ENCODE data around the gene PHGDH. TPM values are rescaled to one million over a fixed set of nuclear protein-coding genes. Genes with fewer than 3 reads are reported as not detected.

PHGDH gene
- total and polyA plus RNA-seq, 2 of the 13 experiments (the other 11 are each of a cell fraction or from before 2014, with no cell fraction given), result 95.8 to 133 TPM

DNA sequence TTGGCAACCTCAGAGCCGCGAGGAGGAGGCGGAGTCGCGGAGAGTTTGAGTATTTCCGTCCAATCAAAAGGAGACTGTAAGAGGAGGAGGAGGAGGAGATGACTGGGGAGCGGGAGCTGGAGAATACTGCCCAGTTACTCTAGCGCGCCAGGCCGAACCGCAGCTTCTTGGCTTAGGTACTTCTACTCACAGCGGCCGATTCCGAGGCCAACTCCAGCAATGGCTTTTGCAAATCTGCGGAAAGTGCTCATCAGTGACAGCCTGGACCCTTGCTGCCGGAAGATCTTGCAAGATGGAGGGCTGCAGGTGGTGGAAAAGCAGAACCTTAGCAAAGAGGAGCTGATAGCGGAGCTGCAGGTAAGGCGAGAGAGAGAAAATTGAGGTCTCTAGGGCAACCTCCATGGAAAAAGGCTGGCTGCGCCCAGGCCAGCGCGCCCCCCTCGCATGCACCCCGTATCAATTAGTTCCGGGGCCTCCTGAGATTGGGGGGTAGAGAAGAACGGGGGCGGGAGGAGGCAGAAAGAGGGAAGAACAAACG is at the start of gene PHGDH (continued):
- TF ChIP-seq PITX1 (CRISPR knock-in tag; IDR thresholded peaks at IDR 0.05) (no peak), ZKSCAN8 (CRISPR knock-in tag; IDR thresholded peaks at IDR 0.05; ENCODE audit: borderline replicate concordance) (no peak), MEIS1 (CRISPR knock-in tag; IDR thresholded peaks at IDR 0.05; ENCODE audit: borderline replicate concordance) (no peak), HNRNPLL (IDR thresholded peaks at IDR 0.05; ENCODE audit: low read depth, low read length, poor library complexity, severe bottlenecking) (peak; percentile 18), ZNF552 (CRISPR knock-in tag; IDR thresholded peaks at IDR 0.05; ENCODE audit: borderline replicate concordance) (no peak), ZNF850 (CRISPR knock-in tag; conservative IDR thresholded peaks at IDR 0.05) (no peak), NR1H2 (CRISPR knock-in tag; IDR thresholded peaks at IDR 0.05; ENCODE audit: borderline replicate concordance, low read depth) (no peak), ZNF891 (CRISPR knock-in tag; IDR thresholded peaks at IDR 0.05) (no peak), POLR2G (IDR thresholded peaks at IDR 0.05; ENCODE audit: low read depth, low read length) (peak; percentile 94), SALL2 (CRISPR knock-in tag; IDR thresholded peaks at IDR 0.05) (no peak; the same call in 1 of the 2 replicates), SNAI1 (CRISPR knock-in tag; IDR thresholded peaks at IDR 0.05; ENCODE audit: borderline replicate concordance) (no peak), NR3C1 (CRISPR knock-in tag; IDR thresholded peaks at IDR 0.05) (no peak), GATAD1 (CRISPR knock-in tag; IDR thresholded peaks at IDR 0.05) (no peak), ZNF83 (CRISPR knock-in tag; IDR thresholded peaks at IDR 0.05; ENCODE audit: borderline replicate concordance) (no peak), STAT5B (CRISPR knock-in tag; IDR thresholded peaks at IDR 0.05) (no peak), ZMYM4 (CRISPR knock-in tag; IDR thresholded peaks at IDR 0.05) (no peak; the same call in 1 of the 2 replicates), TCF12 (IDR thresholded peaks at IDR 0.05) (no peak), TCF12 (CRISPR knock-in tag; IDR thresholded peaks at IDR 0.05) (no peak), MYC (CRISPR knock-in tag; IDR thresholded peaks at IDR 0.05; ENCODE audit: borderline replicate concordance) (no peak), ZFP41 (CRISPR knock-in tag; IDR thresholded peaks at IDR 0.05; ENCODE audit: borderline replicate concordance) (no peak), POLR2AphosphoS2 (IDR thresholded peaks at IDR 0.05; ENCODE audit: low read depth, low read length) (no peak), GLI4 (CRISPR knock-in tag; IDR thresholded peaks at IDR 0.05; ENCODE audit: borderline replicate concordance) (no peak)
- TF ChIP-seq, protein P1, sequence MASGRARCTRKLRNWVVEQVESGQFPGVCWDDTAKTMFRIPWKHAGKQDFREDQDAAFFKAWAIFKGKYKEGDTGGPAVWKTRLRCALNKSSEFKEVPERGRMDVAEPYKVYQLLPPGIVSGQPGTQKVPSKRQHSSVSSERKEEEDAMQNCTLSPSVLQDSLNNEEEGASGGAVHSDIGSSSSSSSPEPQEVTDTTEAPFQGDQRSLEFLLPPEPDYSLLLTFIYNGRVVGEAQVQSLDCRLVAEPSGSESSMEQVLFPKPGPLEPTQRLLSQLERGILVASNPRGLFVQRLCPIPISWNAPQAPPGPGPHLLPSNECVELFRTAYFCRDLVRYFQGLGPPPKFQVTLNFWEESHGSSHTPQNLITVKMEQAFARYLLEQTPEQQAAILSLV (CRISPR knock-in tag; IDR thresholded peaks at IDR 0.05; ENCODE audit: borderline replicate concordance), result no peak
- TF ChIP-seq, protein P2, sequence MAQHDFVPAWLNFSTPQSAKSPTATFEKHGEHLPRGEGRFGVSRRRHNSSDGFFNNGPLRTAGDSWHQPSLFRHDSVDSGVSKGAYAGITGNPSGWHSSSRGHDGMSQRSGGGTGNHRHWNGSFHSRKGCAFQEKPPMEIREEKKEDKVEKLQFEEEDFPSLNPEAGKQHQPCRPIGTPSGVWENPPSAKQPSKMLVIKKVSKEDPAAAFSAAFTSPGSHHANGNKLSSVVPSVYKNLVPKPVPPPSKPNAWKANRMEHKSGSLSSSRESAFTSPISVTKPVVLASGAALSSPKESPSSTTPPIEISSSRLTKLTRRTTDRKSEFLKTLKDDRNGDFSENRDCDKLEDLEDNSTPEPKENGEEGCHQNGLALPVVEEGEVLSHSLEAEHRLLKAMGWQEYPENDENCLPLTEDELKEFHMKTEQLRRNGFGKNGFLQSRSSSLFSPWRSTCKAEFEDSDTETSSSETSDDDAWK (CRISPR knock-in tag; IDR thresholded peaks at IDR 0.05), result no peak
- TF ChIP-seq, protein P3, sequence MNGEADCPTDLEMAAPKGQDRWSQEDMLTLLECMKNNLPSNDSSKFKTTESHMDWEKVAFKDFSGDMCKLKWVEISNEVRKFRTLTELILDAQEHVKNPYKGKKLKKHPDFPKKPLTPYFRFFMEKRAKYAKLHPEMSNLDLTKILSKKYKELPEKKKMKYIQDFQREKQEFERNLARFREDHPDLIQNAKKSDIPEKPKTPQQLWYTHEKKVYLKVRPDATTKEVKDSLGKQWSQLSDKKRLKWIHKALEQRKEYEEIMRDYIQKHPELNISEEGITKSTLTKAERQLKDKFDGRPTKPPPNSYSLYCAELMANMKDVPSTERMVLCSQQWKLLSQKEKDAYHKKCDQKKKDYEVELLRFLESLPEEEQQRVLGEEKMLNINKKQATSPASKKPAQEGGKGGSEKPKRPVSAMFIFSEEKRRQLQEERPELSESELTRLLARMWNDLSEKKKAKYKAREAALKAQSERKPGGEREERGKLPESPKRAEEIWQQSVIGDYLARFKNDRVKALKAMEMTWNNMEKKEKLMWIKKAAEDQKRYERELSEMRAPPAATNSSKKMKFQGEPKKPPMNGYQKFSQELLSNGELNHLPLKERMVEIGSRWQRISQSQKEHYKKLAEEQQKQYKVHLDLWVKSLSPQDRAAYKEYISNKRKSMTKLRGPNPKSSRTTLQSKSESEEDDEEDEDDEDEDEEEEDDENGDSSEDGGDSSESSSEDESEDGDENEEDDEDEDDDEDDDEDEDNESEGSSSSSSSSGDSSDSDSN (CRISPR knock-in tag; IDR thresholded peaks at IDR 0.05), result peak; percentile 35
- TF ChIP-seq, protein P4, sequence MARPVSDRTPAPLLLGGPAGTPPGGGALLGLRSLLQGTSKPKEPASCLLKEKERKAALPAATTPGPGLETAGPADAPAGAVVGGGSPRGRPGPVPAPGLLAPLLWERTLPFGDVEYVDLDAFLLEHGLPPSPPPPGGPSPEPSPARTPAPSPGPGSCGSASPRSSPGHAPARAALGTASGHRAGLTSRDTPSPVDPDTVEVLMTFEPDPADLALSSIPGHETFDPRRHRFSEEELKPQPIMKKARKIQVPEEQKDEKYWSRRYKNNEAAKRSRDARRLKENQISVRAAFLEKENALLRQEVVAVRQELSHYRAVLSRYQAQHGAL (CRISPR knock-in tag; IDR thresholded peaks at IDR 0.05; ENCODE audit: not compliant biosample characterization), result no peak

Measured in HepG2 (cell line).